ENCODE measurements around the gene CPSF7.

Gene CPSF7

GRCh38 chr11:61429691-61430582 is at the start of gene CPSF7, which contains the start of gene SDHAF2:
Gene CPSF7, minus strand, starts transcription at chr11:61429975. Its CDS starts 740 bp downstream, at chr11:61429235.
Gene SDHAF2, plus strand, starts transcription at chr11:61430124. Its CDS starts 23 bp downstream, at chr11:61430147.
- no peak for TF ChIP-seq CTCF (IDR thresholded peaks at IDR 0.05)

GRCh38 chr11:61477727-61478148 is 48.0 kb upstream of the CPSF7 start:
- TF ChIP-seq CTCF (IDR thresholded peaks at IDR 0.05): peak; percentile 95

GRCh38 chr11:61477126-61477525 is 47.4 kb upstream of the CPSF7 start:
- no peak for TF ChIP-seq CTCF (IDR thresholded peaks at IDR 0.05)

GRCh38 chr11:61476371-61476770 is 46.6 kb upstream of the CPSF7 start:
- no peak for TF ChIP-seq CTCF (IDR thresholded peaks at IDR 0.05)

GRCh38 chr11:61475433-61475832 is 45.7 kb upstream of the CPSF7 start:
- no peak for TF ChIP-seq CTCF (IDR thresholded peaks at IDR 0.05)

GRCh38 chr11:61474013-61474643 is 44.4 kb upstream of the CPSF7 start:
- no peak for TF ChIP-seq CTCF (IDR thresholded peaks at IDR 0.05)

- TF ChIP-seq CTCF (IDR thresholded peaks at IDR 0.05): no peak
These were observed 43.7 kb upstream of the CPSF7 start for GRCh38 chr11:61473370-61474012.
